GM12878 (cell line): ENCODE measurements around the gene NSG1. TPM values are rescaled to one million over a fixed set of nuclear protein-coding genes. Genes with fewer than 3 reads are reported as not detected.

ENCODE experiments used
- ATAC-seq: fragments of 200-7000 bp; cut with Tn5 transposase; 3 replicates; pipeline ENCODE4 v1.9.1; 2020; ENCODE audit warnings: mild to moderate bottlenecking, moderate library complexity
- BruUV-seq: library from RNA; stranded (reverse); fragments of 400-500 nt; replicated peaks from 2 replicates; lab custom pipeline; 2021; lab: Mats Ljungman, UMichigan
- CTCF ChIA-PET: fragments of 300-600 bp; sonication (Branson Sonifier 250); formaldehyde crosslinking; extraction: SDS; loops from one replicate; lab custom pipeline; 2021; ENCODE audit warnings: inconsistent platforms; lab: Yijun Ruan, JAX
- POLR2A ChIA-PET: fragments of 350-600 bp; formaldehyde crosslinking; extraction: SDS; loops from one replicate; lab custom pipeline; 2021; ENCODE audit warnings: inconsistent platforms; lab: Charles Lee
- RAD21 ChIA-PET: fragments of 300-600 bp; sonication (Branson Sonifier 250); formaldehyde crosslinking; loops from one replicate; lab custom pipeline; 2023; ENCODE audit warnings: antibody characterized with exemption; ENCODE audit not compliant: unreplicated experiment; lab: Charles Lee
- SMC1A ChIA-PET: fragments of 300-600 bp; sonication (Branson Sonifier 250); formaldehyde crosslinking; loops from one replicate; lab custom pipeline; 2023; ENCODE audit not compliant: unreplicated experiment, uncharacterized antibody; lab: Charles Lee
- DNase-seq: peaks from one replicate; pipeline ENCODE4 v3.0.0-alpha.2; 2011; ENCODE audit warnings: low read depth, low spot score
- FAIRE-seq: peaks from 3 replicates; lab custom pipeline; 2011; peaks lifted over from hg19 to GRCh38; lab: Jason Lieb, UNC
- H2AFZ ChIP-seq: 2 replicates; pipeline ENCODE4 v1.6.0; 2011; ENCODE audit warnings: low read depth, low read length, control low read depth; ENCODE audit not compliant: control insufficient read depth
- H3K27ac ChIP-seq: 2 replicates; pipeline ENCODE4 v1.5.1; 2011; ENCODE audit warnings: control low read depth; ENCODE audit not compliant: control insufficient read depth, insufficient read depth
- H3K27me3 ChIP-seq, 2 experiments: replicated peaks in 1 of 2; 2 replicates each; pipeline versions ENCODE4 v1.6.0 to v1.6.1; 2011; ENCODE audit warnings: low read length in 1 of 2; ENCODE audit not compliant: control insufficient read depth in 2 of 2, insufficient read depth in 2 of 2
- H3K36me3 ChIP-seq, 2 experiments: 2 replicates each; pipeline ENCODE4 v1.5.1; 2011; ENCODE audit warnings: low read length in 1 of 2; ENCODE audit not compliant: control insufficient read depth in 2 of 2, insufficient read depth in 2 of 2
- H3K4me1 ChIP-seq: 2 replicates; pipeline ENCODE4 v1.6.1; 2011; ENCODE audit warnings: mild to moderate bottlenecking, low read length, moderate library complexity, mixed read lengths; ENCODE audit not compliant: control insufficient read depth, insufficient read depth
- H3K4me2 ChIP-seq: 2 replicates; pipeline ENCODE4 v1.6.0; 2011; ENCODE audit warnings: control low read depth; ENCODE audit not compliant: control insufficient read depth, insufficient read depth
- H3K4me3 ChIP-seq: fragments of 200-600 bp; sonication (generic); 2 replicates; pipeline ENCODE4 v1.5.1; 2016
- H3K79me2 ChIP-seq: 2 replicates; pipeline ENCODE4 v1.6.0; 2011; ENCODE audit warnings: low read length; ENCODE audit not compliant: control insufficient read depth, insufficient read depth
- H3K9ac ChIP-seq: 2 replicates; pipeline ENCODE4 v1.8.0; 2011; ENCODE audit warnings: low read length, control low read depth, mixed read lengths; ENCODE audit not compliant: control insufficient read depth, insufficient read depth
- H3K9me3 ChIP-seq: replicated peaks from 3 replicates; pipeline ENCODE4 v1.5.1; 2011; ENCODE audit warnings: mild to moderate bottlenecking, low read length; ENCODE audit not compliant: control insufficient read depth, insufficient read depth
- H4K20me1 ChIP-seq: 2 replicates; pipeline ENCODE4 v1.6.0; 2011; ENCODE audit not compliant: control insufficient read depth, insufficient read depth
- CBFB ChIP-seq: IDR thresholded peaks from 2 replicates; pipeline ENCODE4 v1.6.1; 2016; ENCODE audit warnings: antibody characterized with exemption, low read depth
- CHD1 ChIP-seq: IDR thresholded peaks from 2 replicates; pipeline ENCODE4 v1.6.1; 2012; ENCODE audit warnings: low read depth, low read length, improper control_type of control experiment
- ESRRA ChIP-seq: IDR thresholded peaks from 2 replicates; pipeline ENCODE4 v1.6.1; 2012; ENCODE audit warnings: mild to moderate bottlenecking, low read length, improper control_type of control experiment
- EZH2 ChIP-seq: IDR thresholded peaks from 2 replicates; pipeline ENCODE4 v1.6.1; 2012; ENCODE audit warnings: low read depth, mild to moderate bottlenecking, control low read depth, inconsistent platforms, low read length, borderline replicate concordance; ENCODE audit not compliant: control insufficient read depth
- FOS ChIP-seq: IDR thresholded peaks from 3 replicates; pipeline ENCODE4 v1.6.1; 2011; ENCODE audit warnings: borderline replicate concordance; ENCODE audit not compliant: insufficient read length; ENCODE audit errors: extremely low read depth
- GABPA ChIP-seq: IDR thresholded peaks from 2 replicates; pipeline ENCODE4 v1.6.1; 2014; ENCODE audit warnings: antibody characterized with exemption, low read depth, mild to moderate bottlenecking, inconsistent platforms
- IKZF2 ChIP-seq, 2 experiments: fragments of 450-650 bp; IDR thresholded peaks; 2 replicates each; pipeline ENCODE4 v1.6.1; 2017; ENCODE audit warnings: mild to moderate bottlenecking in 2 of 2, moderate library complexity in 2 of 2
- NRF1 ChIP-seq: conservative IDR thresholded peaks from 2 replicates; pipeline ENCODE4 v1.6.1; 2011; ENCODE audit warnings: mild to moderate bottlenecking, low read depth, low read length, improper control_type of control experiment
- PAX5 ChIP-seq: IDR thresholded peaks from 2 replicates; pipeline ENCODE4 v1.6.1; 2011; ENCODE audit warnings: low read depth, low read length, borderline replicate concordance
- RB1 ChIP-seq: fragments of 450-650 bp; formaldehyde crosslinking; IDR thresholded peaks from 2 replicates; pipeline ENCODE4 v1.6.1; 2017; ENCODE audit warnings: mild to moderate bottlenecking, borderline replicate concordance
- SMARCA5 ChIP-seq: fragments of 450-650 bp; IDR thresholded peaks from 2 replicates; pipeline ENCODE4 v1.6.1; 2017; ENCODE audit warnings: mild to moderate bottlenecking
- SP1 ChIP-seq: IDR thresholded peaks from one replicate; pipeline ENCODE4 v1.6.1; 2011; ENCODE audit warnings: low read depth, low read length
- TBL1XR1 ChIP-seq: IDR thresholded peaks from 2 replicates; pipeline ENCODE4 v1.6.1; 2012; ENCODE audit warnings: low read depth, low read length, improper control_type of control experiment
- ZNF274 ChIP-seq: IDR thresholded peaks from one replicate; pipeline ENCODE4 v1.8.0; 2011; ENCODE audit not compliant: insufficient read length, insufficient read depth
- WGBS: methylation state at CpG from one replicate; pipeline ENCODE4 v1.1.6; 2016; ENCODE audit warnings: low lambda C conversion rate; ENCODE audit not compliant: insufficient replicate concordance, insufficient coverage; ENCODE audit errors: missing lambda C conversion rate; 5-methylcytosine and 5-hydroxymethylcytosine counted together
- in situ Hi-C: fragments of 300-500 bp; cut with MboI; formaldehyde crosslinking; loops from 9 replicates; pipeline ENCODE4 v1.14.3; 2018; ENCODE audit warnings: mixed read lengths
- intact Hi-C: fragments of 100-400 bp; cut with micrococcal nuclease; formaldehyde crosslinking; loops from one replicate; pipeline ENCODE4 v1.14.2; 2022; ENCODE audit not compliant: unreplicated experiment
- polyA plus RNA-seq, 11 experiments: library from polyadenylated mRNA; depleted of rRNA in 4 of 11; unstranded in 6 of 11; stranded (reverse) in 5 of 11; fragments of >200 nt; fragmentation: Nextera tagmentation in 4 of 11; fragmentation: Illumina TruSeq in 1 of 11; extraction: Ambion mirVana in 4 of 11; extraction: Trizol in 1 of 11; gene quantifications; 1 replicate in 1 of 11; 2 replicates in 10 of 11; pipeline versions ENCODE4 v1.2.1 to v1.2.3, GENCODE V29; 2011 to 2016; ENCODE audit warnings: inconsistent platforms in 2 of 11, missing spikeins in 2 of 11, low read depth in 1 of 11
- total RNA-seq, 4 experiments: library from RNA; depleted of rRNA in 3 of 4; stranded (reverse); fragments of >200 nt in 3 of 4; fragmentation: Illumina TruSeq in 1 of 4; extraction: Trizol in 1 of 4; gene quantifications; 2 replicates each; pipeline versions ENCODE4 v1.2.1 to v1.2.3, GENCODE V29; 2013 to 2021
- TF ChIP-seq, protein P1 (sequence below): IDR thresholded peaks from 2 replicates; pipeline ENCODE4 v1.6.1; 2012; ENCODE audit warnings: low read depth, low read length, improper control_type of control experiment
- TF ChIP-seq, protein P2 (sequence below): IDR thresholded peaks from 2 replicates; pipeline ENCODE4 v1.6.1; 2011; ENCODE audit warnings: borderline replicate concordance, low read depth, mild to moderate bottlenecking, moderate library complexity, low read length; ENCODE audit not compliant: insufficient read depth, poor library complexity, severe bottlenecking

The NSG1 gene
- total and polyA plus RNA-seq, 10 of the 15 experiments (the other 5 are each of a cell fraction or from before 2014, with no cell fraction given) = 0.03 to 0.19 (median 0.10) TPM; not detected in 5

GRCh38 chr4:4456351-4456750, 69.4 kb downstream of the NSG1 start:
- Histone ChIP-seq H3K27ac (no peak overlapping the region), H3K36me3 (peaks cover 14 to 16% of the 10 kb centered on the region in 2 experiments; a peak in 3 of 4 replicates)
- CTCF ChIA-PET = interaction anchor here (0.7 kb wide), 1 partner anchor 109 kb away, joined by 3 read pairs; no protein-coding TSS in a partner anchor
- TF ChIP-seq IKZF2 (IDR thresholded peaks at IDR 0.05) (no peak), SP1 (no peak), ESRRA (no peak), PAX5 (no peak), GABPA (no peak), TBL1XR1 (no peak), CHD1 (no peak), CBFB (no peak), SMARCA5 (no peak), RB1 (no peak), EZH2 (no peak), ZNF274 (no peak), NRF1 (no peak), FOS (no peak)
- TF ChIP-seq, protein P1, sequence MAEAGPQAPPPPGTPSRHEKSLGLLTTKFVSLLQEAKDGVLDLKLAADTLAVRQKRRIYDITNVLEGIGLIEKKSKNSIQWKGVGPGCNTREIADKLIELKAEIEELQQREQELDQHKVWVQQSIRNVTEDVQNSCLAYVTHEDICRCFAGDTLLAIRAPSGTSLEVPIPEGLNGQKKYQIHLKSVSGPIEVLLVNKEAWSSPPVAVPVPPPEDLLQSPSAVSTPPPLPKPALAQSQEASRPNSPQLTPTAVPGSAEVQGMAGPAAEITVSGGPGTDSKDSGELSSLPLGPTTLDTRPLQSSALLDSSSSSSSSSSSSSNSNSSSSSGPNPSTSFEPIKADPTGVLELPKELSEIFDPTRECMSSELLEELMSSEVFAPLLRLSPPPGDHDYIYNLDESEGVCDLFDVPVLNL = no peak
- TF ChIP-seq, protein P2, sequence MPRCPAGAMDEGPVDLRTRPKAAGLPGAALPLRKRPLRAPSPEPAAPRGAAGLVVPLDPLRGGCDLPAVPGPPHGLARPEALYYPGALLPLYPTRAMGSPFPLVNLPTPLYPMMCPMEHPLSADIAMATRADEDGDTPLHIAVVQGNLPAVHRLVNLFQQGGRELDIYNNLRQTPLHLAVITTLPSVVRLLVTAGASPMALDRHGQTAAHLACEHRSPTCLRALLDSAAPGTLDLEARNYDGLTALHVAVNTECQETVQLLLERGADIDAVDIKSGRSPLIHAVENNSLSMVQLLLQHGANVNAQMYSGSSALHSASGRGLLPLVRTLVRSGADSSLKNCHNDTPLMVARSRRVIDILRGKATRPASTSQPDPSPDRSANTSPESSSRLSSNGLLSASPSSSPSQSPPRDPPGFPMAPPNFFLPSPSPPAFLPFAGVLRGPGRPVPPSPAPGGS = no peak
- TF ChIP-seq, all 136 proteins: peak for 0
- Histone ChIP-seq H3K4me1 (no peaks in the 10 kb centered on the region), H3K9ac (no peak overlapping the region), H3K79me2 (no peaks in the 10 kb centered on the region), H4K20me1 (no peaks in the 10 kb centered on the region), H3K4me2 (no peak overlapping the region), H3K27me3 (no peaks in the 10 kb centered on the region), H2AFZ (no peak overlapping the region), H3K4me3 (no peak overlapping the region), H3K9me3 (no peaks in the 10 kb centered on the region)
- no peak for DNase-seq
- RAD21 ChIA-PET = no interaction called here
- no peak for FAIRE-seq
- POLR2A ChIA-PET = no interaction called here
- BruUV-seq = no TSS peak
- SMC1A ChIA-PET = no interaction called here
- 97% methylated on average over 7 of the region's 7 CpGs for WGBS
- intact Hi-C loops = no loop called here
- in situ Hi-C loops = no loop called here
- no peak for ATAC-seq
